H9 (cell line): ENCODE data around the gene CYFIP1. TPM values are rescaled to one million over a fixed set of nuclear protein-coding genes. Genes with fewer than 3 reads are reported as not detected.

Source experiments
- DNase-seq: peaks from one replicate; pipeline ENCODE4 v3.0.0-alpha.2; 2017
- H2AFZ ChIP-seq: one replicate; pipeline ENCODE4 v1.6.1; 2013; ENCODE audit warnings: mild to moderate bottlenecking, low read length, control low read depth, moderate library complexity
- H2AK5ac ChIP-seq: 2 replicates; pipeline ENCODE4 v1.6.1; 2013; ENCODE audit warnings: low read length, control low read depth, mixed read lengths; ENCODE audit not compliant: insufficient read length
- H2BK120ac ChIP-seq: one replicate; pipeline ENCODE4 v1.6.1; 2013; ENCODE audit warnings: low read depth, mild to moderate bottlenecking, low read length, control low read depth, inconsistent platforms; ENCODE audit not compliant: poor library complexity, severe bottlenecking
- H2BK12ac ChIP-seq: 2 replicates; pipeline ENCODE4 v1.6.1; 2013; ENCODE audit warnings: low read length, control low read depth, mixed read lengths, low read depth; ENCODE audit not compliant: insufficient read length
- H2BK15ac ChIP-seq: 2 replicates; pipeline ENCODE4 v1.6.1; 2013; ENCODE audit warnings: low read depth, low read length, control low read depth
- H2BK20ac ChIP-seq: one replicate; pipeline ENCODE4 v1.6.1; 2013; ENCODE audit warnings: low read depth, mild to moderate bottlenecking, low read length, control low read depth, inconsistent platforms; ENCODE audit not compliant: poor library complexity, severe bottlenecking
- H2BK5ac ChIP-seq: 2 replicates; pipeline ENCODE4 v1.6.1; 2013; ENCODE audit warnings: low read length, control low read depth, mixed read lengths; ENCODE audit not compliant: insufficient read length
- H3K14ac ChIP-seq: 2 replicates; pipeline ENCODE4 v1.6.1; 2013; ENCODE audit warnings: low read length, control low read depth; ENCODE audit not compliant: insufficient read depth
- H3K18ac ChIP-seq: 2 replicates; pipeline ENCODE4 v1.6.1; 2013; ENCODE audit warnings: low read depth, mild to moderate bottlenecking, mixed read lengths, low read length, control low read depth; ENCODE audit not compliant: insufficient read length
- H3K23ac ChIP-seq: 2 replicates; pipeline ENCODE4 v1.6.1; 2013; ENCODE audit warnings: low read length, control low read depth, mixed read lengths, low read depth; ENCODE audit not compliant: insufficient read length
- H3K23me2 ChIP-seq: 2 replicates; pipeline ENCODE4 v1.6.1; 2013; ENCODE audit warnings: low read depth, mild to moderate bottlenecking, mixed read lengths, low read length, control low read depth; ENCODE audit not compliant: insufficient read length, poor library complexity, severe bottlenecking
- H3K27ac ChIP-seq: 2 replicates; pipeline ENCODE4 v1.5.1; 2013; ENCODE audit warnings: low read length, control low read depth, mixed read lengths, low read depth; ENCODE audit not compliant: insufficient read length
- H3K27me3 ChIP-seq: 2 replicates; pipeline ENCODE4 v1.6.1; 2013; ENCODE audit warnings: low read length, control low read depth, inconsistent platforms; ENCODE audit not compliant: insufficient read depth
- H3K4ac ChIP-seq: 2 replicates; pipeline ENCODE4 v1.6.1; 2013; ENCODE audit warnings: low read depth, mild to moderate bottlenecking, control low read depth, inconsistent platforms, low read length, moderate library complexity
- H3K4me1 ChIP-seq: 2 replicates; pipeline ENCODE4 v1.6.1; 2013; ENCODE audit warnings: low read length, control low read depth, inconsistent platforms; ENCODE audit not compliant: insufficient read depth
- H3K4me2 ChIP-seq: 2 replicates; pipeline ENCODE4 v1.6.1; 2013; ENCODE audit warnings: low read length, control low read depth, mixed read lengths; ENCODE audit not compliant: insufficient read length, insufficient read depth
- H3K56ac ChIP-seq: 2 replicates; pipeline ENCODE4 v1.6.1; 2013; ENCODE audit warnings: low read depth, mild to moderate bottlenecking, mixed read lengths, low read length, control low read depth; ENCODE audit not compliant: insufficient read length
- H3K79me1 ChIP-seq: 2 replicates; pipeline ENCODE4 v1.6.1; 2013; ENCODE audit warnings: low read depth, mild to moderate bottlenecking, moderate library complexity, low read length, control low read depth, inconsistent platforms; ENCODE audit not compliant: insufficient read depth, poor library complexity, severe bottlenecking
- H3K79me2 ChIP-seq: 2 replicates; pipeline ENCODE4 v1.6.1; 2013; ENCODE audit warnings: low read length, control low read depth, inconsistent platforms; ENCODE audit not compliant: insufficient read depth
- H3K9ac ChIP-seq: 2 replicates; pipeline ENCODE4 v1.6.1; 2013; ENCODE audit warnings: low read length, control low read depth, mixed read lengths; ENCODE audit not compliant: insufficient read length; ENCODE audit errors: extremely low read depth
- H3K9me3 ChIP-seq: one replicate; pipeline ENCODE4 v1.6.1; 2013; ENCODE audit warnings: low read depth, low read length, inconsistent platforms; ENCODE audit not compliant: control insufficient read depth
- H3T11ph ChIP-seq: one replicate; pipeline ENCODE4 v1.6.1; 2013; ENCODE audit warnings: mild to moderate bottlenecking, low read length, control low read depth, inconsistent platforms
- H4K20me1 ChIP-seq: one replicate; pipeline ENCODE4 v1.6.1; 2013; ENCODE audit not compliant: control insufficient read depth, insufficient read length, insufficient read depth
- H4K5ac ChIP-seq: 2 replicates; pipeline ENCODE4 v1.6.1; 2013; ENCODE audit warnings: low read depth, mild to moderate bottlenecking, mixed read lengths, low read length, control low read depth; ENCODE audit not compliant: insufficient read length
- H4K8ac ChIP-seq: replicated peaks from 2 replicates; pipeline ENCODE4 v1.6.1; 2013; ENCODE audit warnings: low read length, control low read depth, mixed read lengths, low read depth; ENCODE audit not compliant: insufficient read length
- H4K91ac ChIP-seq: 2 replicates; pipeline ENCODE4 v1.6.1; 2013; ENCODE audit warnings: low read depth, mild to moderate bottlenecking, moderate library complexity, mixed read lengths, low read length, control low read depth; ENCODE audit not compliant: insufficient read length
- H3K27ac Mint-ChIP-seq, 3 experiments: 2 replicates in 2 of 3; 3 replicates in 1 of 3; pipeline ENCODE4 v1.8.0; 2020 to 2021; ENCODE audit warnings: mixed read lengths in 3 of 3, mild to moderate bottlenecking in 1 of 3, moderate library complexity in 1 of 3
- H3K27me3 Mint-ChIP-seq: 2 replicates; pipeline ENCODE4 v1.8.0; 2021; ENCODE audit warnings: low read depth, mild to moderate bottlenecking, moderate library complexity, mixed read lengths
- H3K36me3 Mint-ChIP-seq, 3 experiments: 2 replicates in 2 of 3; 3 replicates in 1 of 3; pipeline ENCODE4 v1.8.0; 2020 to 2021; ENCODE audit warnings: low read depth in 3 of 3, mixed read lengths in 3 of 3; ENCODE audit not compliant: insufficient read depth in 1 of 3
- H3K4me1 Mint-ChIP-seq, 2 experiments: 2 replicates each; pipeline ENCODE4 v1.8.0; 2020; ENCODE audit warnings: mixed read lengths in 2 of 2
- H3K4me3 Mint-ChIP-seq, 2 experiments: 2 replicates in 1 of 2; 3 replicates in 1 of 2; pipeline ENCODE4 v1.8.0; 2020 to 2021; ENCODE audit warnings: mild to moderate bottlenecking in 2 of 2, mixed read lengths in 2 of 2, moderate library complexity in 1 of 2
- H3K9me3 Mint-ChIP-seq, 2 experiments: 2 replicates in 1 of 2; 3 replicates in 1 of 2; pipeline ENCODE4 v1.8.0; 2020; ENCODE audit warnings: mild to moderate bottlenecking in 2 of 2, mixed read lengths in 2 of 2, moderate library complexity in 1 of 2
- WGBS: extraction: QIAGEN DNeasy Blood & Tissue Kit; methylation state at CpG from one replicate; pipeline ENCODE4 v1.1.7; 2013; ENCODE audit warnings: missing lambda C conversion rate, low lambda C conversion rate, mixed read lengths; ENCODE audit not compliant: insufficient read length; ENCODE audit errors: extremely low coverage; 5-methylcytosine and 5-hydroxymethylcytosine counted together
- total RNA-seq: library from RNA; stranded (reverse); gene quantifications from 2 replicates; pipeline ENCODE4 v1.2.1, GENCODE V29; 2021
- TF ChIP-seq, protein P1 (sequence below): fragments of 200-600 bp; sonication (generic); conservative IDR thresholded peaks from 3 replicates; pipeline ENCODE4 v1.8.0; 2021; ENCODE audit warnings: antibody characterized with exemption, mild to moderate bottlenecking

The CYFIP1 gene
- total RNA-seq, 1 experiment from 2014 or later: 71.2 TPM

DNA sequence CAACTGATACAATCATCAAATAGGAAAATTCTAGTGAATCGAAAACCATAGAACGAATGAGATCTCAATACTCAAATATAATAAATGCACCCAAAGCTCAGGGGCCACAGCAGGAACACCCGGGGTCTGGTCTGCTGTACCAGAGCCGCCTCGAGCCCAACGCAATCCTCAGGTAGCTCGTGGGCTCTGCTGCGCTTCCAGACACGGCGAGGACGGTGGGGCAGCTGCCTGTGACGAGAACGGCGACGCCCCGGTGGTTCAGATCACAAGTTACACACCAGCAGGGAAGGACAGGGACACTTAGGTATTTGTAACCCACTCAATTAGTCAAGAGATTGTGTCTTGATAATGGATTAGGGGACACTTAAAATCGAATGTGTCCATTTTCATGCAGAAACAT is 87.1 kb downstream of the CYFIP1 start:
- Mint-ChIP-seq H3K27ac (peak overlapping the region in 1 of 3 experiments; percentile 17; a peak in 1 of 7 replicates), H3K9me3 (no peaks in the 10 kb centered on the region; a peak in 1 of 5 replicates), H3K4me3 (no peak overlapping the region), H3K36me3 (peaks cover 9 to 18% (median 15%) of the 10 kb centered on the region in 3 experiments; a peak in 6 of 7 replicates), H3K4me1 (no peaks in the 10 kb centered on the region), H3K27me3 (no peaks in the 10 kb centered on the region)
- Histone ChIP-seq H3K9me3 (no peaks in the 10 kb centered on the region), H3K23ac (no peak overlapping the region), H4K8ac (no peak overlapping the region), H3K23me2 (no peaks in the 10 kb centered on the region), H3K79me2 (no peaks in the 10 kb centered on the region), H3K18ac (no peak overlapping the region), H4K20me1 (no peaks in the 10 kb centered on the region), H3K4me1 (no peaks in the 10 kb centered on the region), H2BK120ac (no peak overlapping the region), H3K9ac (no peak overlapping the region), H4K5ac (no peak overlapping the region), H3K56ac (no peak overlapping the region), H3T11ph (no peak overlapping the region), H2BK15ac (no peak overlapping the region), H2AK5ac (no peak overlapping the region), H3K4ac (no peak overlapping the region), H3K27ac (no peak overlapping the region), H2BK12ac (no peak overlapping the region), H3K4me2 (no peak overlapping the region), H2BK20ac (no peak overlapping the region), H2BK5ac (no peak overlapping the region), H3K79me1 (no peaks in the 10 kb centered on the region), H2AFZ (no peak overlapping the region), H4K91ac (no peak overlapping the region), H3K27me3 (no peaks in the 10 kb centered on the region), H3K14ac (no peak overlapping the region)
- DNase-seq: no peak
- TF ChIP-seq, protein P1, sequence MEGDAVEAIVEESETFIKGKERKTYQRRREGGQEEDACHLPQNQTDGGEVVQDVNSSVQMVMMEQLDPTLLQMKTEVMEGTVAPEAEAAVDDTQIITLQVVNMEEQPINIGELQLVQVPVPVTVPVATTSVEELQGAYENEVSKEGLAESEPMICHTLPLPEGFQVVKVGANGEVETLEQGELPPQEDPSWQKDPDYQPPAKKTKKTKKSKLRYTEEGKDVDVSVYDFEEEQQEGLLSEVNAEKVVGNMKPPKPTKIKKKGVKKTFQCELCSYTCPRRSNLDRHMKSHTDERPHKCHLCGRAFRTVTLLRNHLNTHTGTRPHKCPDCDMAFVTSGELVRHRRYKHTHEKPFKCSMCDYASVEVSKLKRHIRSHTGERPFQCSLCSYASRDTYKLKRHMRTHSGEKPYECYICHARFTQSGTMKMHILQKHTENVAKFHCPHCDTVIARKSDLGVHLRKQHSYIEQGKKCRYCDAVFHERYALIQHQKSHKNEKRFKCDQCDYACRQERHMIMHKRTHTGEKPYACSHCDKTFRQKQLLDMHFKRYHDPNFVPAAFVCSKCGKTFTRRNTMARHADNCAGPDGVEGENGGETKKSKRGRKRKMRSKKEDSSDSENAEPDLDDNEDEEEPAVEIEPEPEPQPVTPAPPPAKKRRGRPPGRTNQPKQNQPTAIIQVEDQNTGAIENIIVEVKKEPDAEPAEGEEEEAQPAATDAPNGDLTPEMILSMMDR: no peak
- no CpG with 5 or more reads among the region's 17 CpGs for WGBS
